HL-60 (cell line): ENCODE measurements around the gene PARP3.
A peak's percentile ranks its signal among the peaks of the same experiment; 100 is the strongest.

Experiments
- DNase-seq, 2 experiments: peaks; one replicate each; pipeline ENCODE4 v3.0.0-alpha.2; 2010 to 2020; ENCODE audit warnings: low read depth in 1 of 2, low spot score in 1 of 2
- H3K27ac ChIP-seq: fragments of 250-450 bp; sonication (Bioruptor Pico); replicated peaks from 2 replicates; pipeline ENCODE4 v1.5.1; 2020; ENCODE audit warnings: mild to moderate bottlenecking, moderate library complexity
- H3K27me3 ChIP-seq: fragments of 250-450 bp; sonication (Bioruptor Pico); 2 replicates; pipeline ENCODE4 v1.5.1; 2021; ENCODE audit warnings: mild to moderate bottlenecking, moderate library complexity; ENCODE audit not compliant: insufficient read depth, poor library complexity, severe bottlenecking
- H3K4me3 ChIP-seq: replicated peaks from 2 replicates; pipeline ENCODE4 v1.5.1; 2011; ENCODE audit warnings: mild to moderate bottlenecking, control low read depth, low read length; ENCODE audit not compliant: insufficient read depth
- GABPA ChIP-seq: IDR thresholded peaks from 2 replicates; pipeline ENCODE4 v1.6.1; 2012; ENCODE audit warnings: low read depth
- POLR2AphosphoS5 ChIP-seq: IDR thresholded peaks from 2 replicates; pipeline ENCODE4 v1.6.1; 2012; ENCODE audit warnings: low read depth
- REST ChIP-seq: IDR thresholded peaks from 2 replicates; pipeline ENCODE4 v1.6.1; 2012; ENCODE audit warnings: low read depth; ENCODE audit not compliant: insufficient replicate concordance
- SPI1 ChIP-seq: IDR thresholded peaks from 2 replicates; pipeline ENCODE4 v1.6.1; 2012; ENCODE audit warnings: low read depth, mild to moderate bottlenecking, borderline replicate concordance
- TF ChIP-seq, protein P1 (sequence below): IDR thresholded peaks from one replicate; pipeline ENCODE4 v1.5.1; 2011; ENCODE audit warnings: low read length, control low read depth, inconsistent platforms; ENCODE audit not compliant: insufficient read depth

Gene PARP3

GRCh38 chr3:51982352-51982837 is 40.2 kb downstream of the PARP3 start:
- TF ChIP-seq, protein P1, sequence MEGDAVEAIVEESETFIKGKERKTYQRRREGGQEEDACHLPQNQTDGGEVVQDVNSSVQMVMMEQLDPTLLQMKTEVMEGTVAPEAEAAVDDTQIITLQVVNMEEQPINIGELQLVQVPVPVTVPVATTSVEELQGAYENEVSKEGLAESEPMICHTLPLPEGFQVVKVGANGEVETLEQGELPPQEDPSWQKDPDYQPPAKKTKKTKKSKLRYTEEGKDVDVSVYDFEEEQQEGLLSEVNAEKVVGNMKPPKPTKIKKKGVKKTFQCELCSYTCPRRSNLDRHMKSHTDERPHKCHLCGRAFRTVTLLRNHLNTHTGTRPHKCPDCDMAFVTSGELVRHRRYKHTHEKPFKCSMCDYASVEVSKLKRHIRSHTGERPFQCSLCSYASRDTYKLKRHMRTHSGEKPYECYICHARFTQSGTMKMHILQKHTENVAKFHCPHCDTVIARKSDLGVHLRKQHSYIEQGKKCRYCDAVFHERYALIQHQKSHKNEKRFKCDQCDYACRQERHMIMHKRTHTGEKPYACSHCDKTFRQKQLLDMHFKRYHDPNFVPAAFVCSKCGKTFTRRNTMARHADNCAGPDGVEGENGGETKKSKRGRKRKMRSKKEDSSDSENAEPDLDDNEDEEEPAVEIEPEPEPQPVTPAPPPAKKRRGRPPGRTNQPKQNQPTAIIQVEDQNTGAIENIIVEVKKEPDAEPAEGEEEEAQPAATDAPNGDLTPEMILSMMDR, result peak; percentile 58
- no peak for TF ChIP-seq POLR2AphosphoS5
- peak overlapping the region; percentile 66 for H3K4me3 ChIP-seq
- DNase-seq, result peak in 1 of 2 experiments; percentile 50
- peak overlapping the region; percentile 78 for H3K27ac ChIP-seq
- no peaks in the 10 kb centered on the region for H3K27me3 ChIP-seq

- Histone ChIP-seq H3K4me3 (peak within 1 kb of the TSS; percentile 66), H3K27ac (peak within 1 kb of the TSS; percentile 78), H3K27me3 (no peaks in the 10 kb centered on the region)
- DNase-seq, result peak; percentile 79 to 85
- TF ChIP-seq GABPA (0 out of 2 replicates have a peak, but pooled peaks have one; percentile 43), REST (peak; percentile 10), SPI1 (no peak), POLR2AphosphoS5 (peak; percentile 58)
- TF ChIP-seq, protein P1, result no peak
These were observed 40.8 kb downstream of the PARP3 start, which contains the start of gene ACY1 for GRCh38 chr3:51982838-51983577. ACY1 (plus strand) TSS chr3:51983535; CDS start chr3:51984065, 530 bp downstream.

- Histone ChIP-seq H3K27ac (peak overlapping the region; percentile 78), H3K27me3 (no peaks in the 10 kb centered on the region), H3K4me3 (peak overlapping the region; percentile 66)
- no peak for DNase-seq
- TF ChIP-seq REST (no peak), POLR2AphosphoS5 (no peak)
These were observed 41.6 kb downstream of the PARP3 start for GRCh38 chr3:51983578-51984268.

GRCh38 chr3:51984269-51984647 is 42.1 kb downstream of the PARP3 start:
- Histone ChIP-seq H3K27ac (no peak overlapping the region), H3K4me3 (no peak overlapping the region)
- no peak for DNase-seq

More at GRCh38 chr3:51984269-51984647, 42.1 kb downstream of the PARP3 start:
- no peaks in the 10 kb centered on the region for H3K27me3 ChIP-seq
- TF ChIP-seq, protein P1, result no peak
- TF ChIP-seq SPI1 (no peak), POLR2AphosphoS5 (no peak), GABPA (no peak), REST (no peak)
